Measurements from ENCODE around the gene MRO.

DNA sequence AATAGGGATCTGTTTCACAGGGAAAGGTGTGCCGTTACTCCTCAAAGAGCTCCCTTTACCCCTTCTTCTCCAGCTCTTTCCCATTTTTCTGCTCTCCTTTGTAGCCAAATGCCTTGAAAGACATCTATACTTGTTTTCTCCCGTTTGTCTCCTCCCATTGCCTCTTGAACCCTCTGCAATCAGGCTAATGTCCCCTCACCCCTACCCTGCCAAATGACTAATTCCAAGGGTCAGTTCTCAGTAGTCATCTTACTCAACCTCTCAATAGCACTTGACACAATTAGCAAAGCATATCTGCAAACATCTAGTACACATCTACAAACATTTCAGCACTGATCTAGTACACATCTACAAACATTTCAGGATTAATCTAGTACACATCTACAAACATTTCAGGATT is 12.6 kb downstream of the MRO start:
- TF ChIP-seq, protein P1, sequence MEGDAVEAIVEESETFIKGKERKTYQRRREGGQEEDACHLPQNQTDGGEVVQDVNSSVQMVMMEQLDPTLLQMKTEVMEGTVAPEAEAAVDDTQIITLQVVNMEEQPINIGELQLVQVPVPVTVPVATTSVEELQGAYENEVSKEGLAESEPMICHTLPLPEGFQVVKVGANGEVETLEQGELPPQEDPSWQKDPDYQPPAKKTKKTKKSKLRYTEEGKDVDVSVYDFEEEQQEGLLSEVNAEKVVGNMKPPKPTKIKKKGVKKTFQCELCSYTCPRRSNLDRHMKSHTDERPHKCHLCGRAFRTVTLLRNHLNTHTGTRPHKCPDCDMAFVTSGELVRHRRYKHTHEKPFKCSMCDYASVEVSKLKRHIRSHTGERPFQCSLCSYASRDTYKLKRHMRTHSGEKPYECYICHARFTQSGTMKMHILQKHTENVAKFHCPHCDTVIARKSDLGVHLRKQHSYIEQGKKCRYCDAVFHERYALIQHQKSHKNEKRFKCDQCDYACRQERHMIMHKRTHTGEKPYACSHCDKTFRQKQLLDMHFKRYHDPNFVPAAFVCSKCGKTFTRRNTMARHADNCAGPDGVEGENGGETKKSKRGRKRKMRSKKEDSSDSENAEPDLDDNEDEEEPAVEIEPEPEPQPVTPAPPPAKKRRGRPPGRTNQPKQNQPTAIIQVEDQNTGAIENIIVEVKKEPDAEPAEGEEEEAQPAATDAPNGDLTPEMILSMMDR (IDR thresholded peaks at IDR 0.05): no peak
- no peak for TF ChIP-seq POLR2A (IDR thresholded peaks at IDR 0.05)

All from adrenal gland (tissue), 5 donors.